Skeletal muscle tissue (tissue), 4 donors: Measurements from ENCODE around the gene RAP1GAP2. TPM values are rescaled to one million over a fixed set of nuclear protein-coding genes. Genes with fewer than 3 reads are reported as not detected.

Experiments
- H3K27ac ChIP-seq: one replicate; pipeline ENCODE4 v1.7.0; 2013; ENCODE audit warnings: mild to moderate bottlenecking, low read depth, low read length, inconsistent platforms
- H3K27me3 ChIP-seq, 3 donors: one replicate each; pipeline ENCODE4 v1.7.0; 2013; ENCODE audit warnings: low read length in 3 of 3; ENCODE audit not compliant: control insufficient read depth in 3 of 3, insufficient read depth in 3 of 3
- H3K36me3 ChIP-seq, 3 donors: one replicate each; pipeline ENCODE4 v1.7.0; 2013; ENCODE audit warnings: low read length in 3 of 3; ENCODE audit not compliant: control insufficient read depth in 3 of 3, insufficient read depth in 3 of 3
- H3K4me1 ChIP-seq, 3 donors: one replicate each; pipeline ENCODE4 v1.7.0; 2013; ENCODE audit warnings: low read length in 3 of 3, mild to moderate bottlenecking in 3 of 3; ENCODE audit not compliant: control insufficient read depth in 3 of 3, insufficient read depth in 3 of 3
- H3K4me3 ChIP-seq, 3 donors: one replicate each; pipeline ENCODE4 v1.7.0; 2013; ENCODE audit warnings: low read length in 3 of 3
- H3K9ac ChIP-seq, 3 donors: one replicate each; pipeline ENCODE4 v1.7.0; 2013; ENCODE audit warnings: low read length in 3 of 3, mild to moderate bottlenecking in 3 of 3, moderate library complexity in 2 of 3, low read depth in 1 of 3
- H3K9me3 ChIP-seq, 3 donors: one replicate each; pipeline ENCODE4 v1.7.0; 2013; ENCODE audit warnings: low read length in 3 of 3; ENCODE audit not compliant: control insufficient read depth in 3 of 3
- total RNA-seq: library from RNA; depleted of rRNA; stranded (reverse); fragments of >200 nt; gene quantifications from one replicate; pipeline ENCODE4 v1.2.3, GENCODE V29; 2014
- donor health status: Osteomylitis.

The RAP1GAP2 gene
- total RNA-seq, 1 donor from 2014 or later = 2.1 TPM

- no peak overlapping the region for H3K27ac ChIP-seq
- H3K9ac ChIP-seq = no peak overlapping the region
- no peak overlapping the region for H3K4me3 ChIP-seq
- no peaks in the 10 kb centered on the region for H3K36me3 ChIP-seq
- H3K4me1 ChIP-seq = peaks cover 0 to 5% (median 0%) of the 10 kb centered on the region in 3 donors
- H3K9me3 ChIP-seq = no peaks in the 10 kb centered on the region
- peaks cover 30 to 48% (median 46%) of the 10 kb centered on the region in 3 donors for H3K27me3 ChIP-seq
Measured at GRCh38 chr17:2798188-2798587, 1.9 kb downstream of the RAP1GAP2 start.

DNA sequence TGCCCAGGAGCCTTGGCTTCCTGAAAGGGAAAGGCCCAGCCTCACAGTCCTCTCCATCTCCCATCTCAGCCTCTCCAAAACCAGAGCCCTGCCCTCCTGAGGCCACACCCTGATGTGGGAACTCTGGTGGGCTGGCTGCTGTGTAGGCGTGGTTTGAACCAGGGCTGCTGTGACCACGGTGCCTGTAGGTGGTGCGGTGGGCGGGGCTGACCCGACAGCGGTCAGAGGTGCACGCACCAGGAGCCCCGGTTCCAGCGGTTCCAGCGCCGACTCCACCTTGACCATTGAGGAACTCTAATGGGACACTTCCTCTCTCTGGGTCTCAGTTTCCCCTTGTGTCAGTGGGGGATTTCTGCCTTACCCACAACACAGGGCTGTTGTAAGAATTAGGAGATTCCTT lies 2.4 kb downstream of the RAP1GAP2 start:
- Histone ChIP-seq H3K9me3 (no peaks in the 10 kb centered on the region), H3K27ac (no peak overlapping the region), H3K4me1 (peaks cover 0 to 5% (median 0%) of the 10 kb centered on the region in 3 donors), H3K9ac (no peak overlapping the region), H3K27me3 (peaks cover 30 to 48% (median 46%) of the 10 kb centered on the region in 3 donors), H3K36me3 (no peaks in the 10 kb centered on the region), H3K4me3 (no peak overlapping the region)

DNA sequence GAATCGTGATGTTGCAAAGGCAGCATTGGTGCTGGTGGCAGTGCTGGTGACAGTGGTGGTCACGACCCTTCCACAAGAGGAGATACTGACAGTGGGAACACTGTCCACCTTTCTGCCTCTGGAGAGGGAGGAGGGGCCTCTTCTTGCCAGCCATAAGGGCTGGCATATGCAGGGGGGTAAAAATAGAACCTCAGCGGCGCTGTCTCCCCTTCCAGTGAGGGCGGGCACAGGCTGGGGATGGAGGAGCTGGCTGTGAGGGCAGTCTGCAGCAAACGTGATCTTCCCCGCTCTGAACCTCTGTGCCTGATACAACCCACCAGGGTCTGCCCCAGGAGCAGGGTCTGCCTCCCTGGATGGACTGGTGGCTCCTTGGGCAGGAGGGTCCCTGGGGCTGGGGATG lies 3.4 kb downstream of the RAP1GAP2 start:
- Histone ChIP-seq H3K4me3 (no peak overlapping the region), H3K36me3 (no peaks in the 10 kb centered on the region), H3K27ac (no peak overlapping the region), H3K9ac (no peak overlapping the region), H3K27me3 (peaks cover 30 to 43% (median 42%) of the 10 kb centered on the region in 3 donors), H3K4me1 (peaks cover 0 to 5% (median 0%) of the 10 kb centered on the region in 3 donors), H3K9me3 (peaks cover 0 to 3% (median 0%) of the 10 kb centered on the region in 3 donors)

DNA sequence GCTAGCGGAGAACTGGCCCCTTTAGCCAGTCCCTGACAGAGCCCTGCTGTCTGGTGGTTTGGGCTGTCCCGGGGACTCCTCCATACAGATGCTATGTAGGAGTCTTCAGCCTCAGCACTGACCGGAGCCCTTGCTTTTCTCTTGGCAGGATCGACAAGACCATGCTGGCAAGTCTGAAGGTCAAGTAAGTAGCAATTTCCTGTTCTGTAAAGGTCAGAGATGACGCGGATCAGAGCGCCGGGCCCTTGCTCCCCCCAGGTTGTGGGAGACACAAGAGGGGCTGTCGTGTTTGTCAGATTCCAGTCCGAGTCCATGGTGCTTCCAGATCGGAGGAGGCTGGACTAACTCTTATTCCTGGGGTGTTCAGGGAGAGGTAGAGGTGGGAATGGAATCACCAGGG lies 4.1 kb downstream of the RAP1GAP2 start:
- Histone ChIP-seq H3K36me3 (no peaks in the 10 kb centered on the region), H3K27ac (no peak overlapping the region), H3K9ac (no peak overlapping the region), H3K4me3 (no peak overlapping the region), H3K27me3 (peaks cover 27 to 39% (median 38%) of the 10 kb centered on the region in 3 donors), H3K4me1 (peaks cover 0 to 5% (median 0%) of the 10 kb centered on the region in 3 donors), H3K9me3 (peaks cover 0 to 3% (median 0%) of the 10 kb centered on the region in 3 donors)

GRCh38 chr17:2801841-2802240 lies 5.6 kb downstream of the RAP1GAP2 start:
- H3K36me3 ChIP-seq = no peaks in the 10 kb centered on the region
- H3K9me3 ChIP-seq = peaks cover 0 to 3% (median 0%) of the 10 kb centered on the region in 3 donors
- no peak overlapping the region for H3K27ac ChIP-seq
- H3K4me1 ChIP-seq = no peaks in the 10 kb centered on the region
- no peak overlapping the region for H3K9ac ChIP-seq
- H3K27me3 ChIP-seq = peaks cover 14 to 29% (median 27%) of the 10 kb centered on the region in 3 donors
- no peak overlapping the region for H3K4me3 ChIP-seq

- H3K4me1 ChIP-seq = no peaks in the 10 kb centered on the region
- H3K4me3 ChIP-seq = no peak overlapping the region
- peaks cover 10 to 27% (median 22%) of the 10 kb centered on the region in 3 donors for H3K27me3 ChIP-seq
Measured at GRCh38 chr17:2802574-2802973, 6.3 kb downstream of the RAP1GAP2 start.

GRCh38 chr17:2803386-2803785 lies 7.1 kb downstream of the RAP1GAP2 start:
- H3K27ac ChIP-seq = no peak overlapping the region
- H3K9ac ChIP-seq = no peak overlapping the region
- peaks cover 0 to 3% (median 0%) of the 10 kb centered on the region in 3 donors for H3K9me3 ChIP-seq

More at GRCh38 chr17:2802574-2802973, 6.3 kb downstream of the RAP1GAP2 start:
- Histone ChIP-seq H3K9ac (no peak overlapping the region), H3K9me3 (peaks cover 0 to 3% (median 0%) of the 10 kb centered on the region in 3 donors), H3K36me3 (no peaks in the 10 kb centered on the region), H3K27ac (no peak overlapping the region)

GRCh38 chr17:2803971-2804370 lies 7.7 kb downstream of the RAP1GAP2 start:
- H3K9me3 ChIP-seq = peaks cover 0 to 3% (median 0%) of the 10 kb centered on the region in 3 donors
- H3K27me3 ChIP-seq = peaks cover 9 to 27% (median 14%) of the 10 kb centered on the region in 3 donors
- H3K4me1 ChIP-seq = no peaks in the 10 kb centered on the region
- no peak overlapping the region for H3K4me3 ChIP-seq
- H3K27ac ChIP-seq = no peak overlapping the region
- H3K36me3 ChIP-seq = no peaks in the 10 kb centered on the region
- H3K9ac ChIP-seq = no peak overlapping the region

More at GRCh38 chr17:2803386-2803785, 7.1 kb downstream of the RAP1GAP2 start:
- Histone ChIP-seq H3K36me3 (no peaks in the 10 kb centered on the region), H3K27me3 (peaks cover 10 to 28% (median 17%) of the 10 kb centered on the region in 3 donors), H3K4me1 (no peaks in the 10 kb centered on the region), H3K4me3 (no peak overlapping the region)

DNA sequence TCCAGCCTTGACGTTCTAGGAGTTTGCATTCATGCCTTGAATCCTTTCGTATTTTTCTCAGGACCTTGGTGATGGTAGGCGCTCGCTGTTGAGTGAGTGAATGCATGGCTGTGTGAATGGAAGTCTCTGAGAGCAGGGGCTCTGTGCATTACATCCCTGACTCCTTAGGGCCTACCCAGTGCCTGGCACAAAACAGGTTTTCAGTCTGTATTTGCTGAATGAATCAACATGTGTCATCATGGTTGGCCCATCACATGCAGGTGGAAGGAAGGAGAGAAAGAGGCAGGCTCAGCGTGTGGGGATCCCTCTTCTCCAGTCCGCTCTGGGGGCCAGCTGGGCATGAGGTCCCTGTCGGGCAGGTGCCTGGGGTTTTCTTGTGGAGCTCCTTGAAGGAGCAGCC lies 8.7 kb downstream of the RAP1GAP2 start:
- H3K9me3 ChIP-seq = peaks cover 0 to 3% (median 0%) of the 10 kb centered on the region in 3 donors
- no peak overlapping the region for H3K9ac ChIP-seq
- H3K27me3 ChIP-seq = peaks cover 1 to 25% (median 8%) of the 10 kb centered on the region in 3 donors
- H3K4me3 ChIP-seq = no peak overlapping the region
- H3K4me1 ChIP-seq = no peaks in the 10 kb centered on the region
- no peak overlapping the region for H3K27ac ChIP-seq
- H3K36me3 ChIP-seq = no peaks in the 10 kb centered on the region

GRCh38 chr17:2805961-2806360 lies 9.7 kb downstream of the RAP1GAP2 start:
- peaks cover 0 to 18% (median 8%) of the 10 kb centered on the region in 3 donors for H3K27me3 ChIP-seq

More at GRCh38 chr17:2805961-2806360, 9.7 kb downstream of the RAP1GAP2 start:
- Histone ChIP-seq H3K9me3 (peaks cover 0 to 3% (median 0%) of the 10 kb centered on the region in 3 donors), H3K4me1 (no peaks in the 10 kb centered on the region), H3K4me3 (no peak overlapping the region), H3K36me3 (no peaks in the 10 kb centered on the region), H3K27ac (no peak overlapping the region), H3K9ac (no peak overlapping the region)
